HEK293 (cell line): Measurements from ENCODE around the gene KCNJ5.

Experiments
- CTCF ChIA-PET: fragments of 350-600 bp; formaldehyde crosslinking; extraction: SDS; loops from one replicate; lab custom pipeline; 2021; ENCODE audit warnings: antibody characterized with exemption; lab: Yijun Ruan, JAX
- POLR2A ChIA-PET: fragments of 300-600 bp; formaldehyde crosslinking; extraction: SDS; loops from one replicate; lab custom pipeline; 2020; ENCODE audit warnings: antibody characterized with exemption, inconsistent platforms; lab: Yijun Ruan, JAX
- H3K27ac ChIP-seq: fragments of 200-500 bp; sonication (Bioruptor generic); 2 replicates; pipeline ENCODE4 v1.5.1; 2014; ENCODE audit warnings: low read depth, low read length, control low read depth, inconsistent platforms; ENCODE audit errors: extremely low read depth
- H3K36me3 ChIP-seq, 2 experiments: fragments of 200-500 bp in 1 of 2; sonication (Bioruptor generic) in 1 of 2; 1 replicate in 1 of 2; 2 replicates in 1 of 2; pipeline ENCODE4 v1.5.1; 2014 to 2017; ENCODE audit warnings: inconsistent platforms in 2 of 2, low read length in 2 of 2; ENCODE audit not compliant: control insufficient read depth in 2 of 2, insufficient read depth in 1 of 2
- H3K4me1 ChIP-seq: fragments of 200-500 bp; sonication (Bioruptor generic); 2 replicates; pipeline ENCODE4 v1.5.1; 2014; ENCODE audit warnings: mild to moderate bottlenecking, low read length, inconsistent platforms; ENCODE audit not compliant: control insufficient read depth, insufficient read depth
- H3K4me3 ChIP-seq: 2 replicates; pipeline ENCODE4 v1.5.1; 2011; ENCODE audit warnings: low read depth, mild to moderate bottlenecking, control low read depth, low read length, moderate library complexity
- H3K9me3 ChIP-seq: fragments of 200-500 bp; sonication (Bioruptor generic); 2 replicates; pipeline ENCODE4 v1.5.1; 2014; ENCODE audit warnings: low read depth, low read length, inconsistent platforms; ENCODE audit not compliant: control insufficient read depth, insufficient read depth
- GLIS2 ChIP-seq: fragments of 450-650 bp; formaldehyde crosslinking; IDR thresholded peaks from 2 replicates; pipeline ENCODE4 v1.5.1; 2016; ENCODE audit warnings: missing biosample characterization, missing genetic modification characterization
- IKZF3 ChIP-seq: fragments of 450-650 bp; IDR thresholded peaks from 2 replicates; pipeline ENCODE4 v1.5.0; 2018; ENCODE audit warnings: missing biosample characterization, mild to moderate bottlenecking, missing genetic modification characterization, moderate library complexity
- MYNN ChIP-seq: fragments of 450-650 bp; formaldehyde crosslinking; IDR thresholded peaks from 2 replicates; pipeline ENCODE4 v1.5.1; 2016; ENCODE audit warnings: missing biosample characterization, missing genetic modification characterization, borderline replicate concordance
- SCRT1 ChIP-seq: fragments of 450-650 bp; formaldehyde crosslinking; IDR thresholded peaks from 2 replicates; pipeline ENCODE4 v1.5.1; 2016; ENCODE audit warnings: missing biosample characterization, missing genetic modification characterization, borderline replicate concordance
- SP3 ChIP-seq: fragments of 450-650 bp; formaldehyde crosslinking; IDR thresholded peaks from 2 replicates; pipeline ENCODE4 v1.5.1; 2016; ENCODE audit warnings: missing biosample characterization, missing genetic modification characterization
- ZBTB1 ChIP-seq: fragments of 450-650 bp; formaldehyde crosslinking; IDR thresholded peaks from 2 replicates; pipeline ENCODE4 v1.5.1; 2016; ENCODE audit warnings: missing biosample characterization, missing genetic modification characterization
- ZIC2 ChIP-seq: fragments of 450-650 bp; formaldehyde crosslinking; IDR thresholded peaks from 2 replicates; pipeline ENCODE4 v1.5.1; 2016; ENCODE audit warnings: missing biosample characterization, missing genetic modification characterization
- ZNF112 ChIP-seq: fragments of 450-650 bp; formaldehyde crosslinking; IDR thresholded peaks from 2 replicates; pipeline ENCODE4 v1.5.0; 2017; ENCODE audit warnings: missing biosample characterization, missing genetic modification characterization
- ZNF121 ChIP-seq: fragments of 450-650 bp; formaldehyde crosslinking; IDR thresholded peaks from 2 replicates; pipeline ENCODE4 v1.5.1; 2016; ENCODE audit warnings: missing biosample characterization, missing genetic modification characterization
- ZNF239 ChIP-seq: fragments of 450-650 bp; formaldehyde crosslinking; IDR thresholded peaks from 2 replicates; pipeline ENCODE4 v1.5.1; 2016; ENCODE audit warnings: missing biosample characterization, missing genetic modification characterization
- ZNF266 ChIP-seq: fragments of 450-650 bp; formaldehyde crosslinking; IDR thresholded peaks from 2 replicates; pipeline ENCODE4 v1.5.1; 2016; ENCODE audit warnings: missing biosample characterization, missing genetic modification characterization, low read depth
- ZNF624 ChIP-seq: fragments of 450-650 bp; formaldehyde crosslinking; IDR thresholded peaks from 2 replicates; pipeline ENCODE4 v1.5.1; 2017; ENCODE audit warnings: missing biosample characterization, missing genetic modification characterization
- ZNF776 ChIP-seq: fragments of 450-650 bp; formaldehyde crosslinking; IDR thresholded peaks from 2 replicates; pipeline ENCODE4 v1.5.0; 2017; ENCODE audit warnings: missing biosample characterization, missing genetic modification characterization, borderline replicate concordance
- ZNF777 ChIP-seq: fragments of 450-650 bp; formaldehyde crosslinking; IDR thresholded peaks from 2 replicates; pipeline ENCODE4 v1.5.1; 2017; ENCODE audit warnings: missing biosample characterization, missing genetic modification characterization, borderline replicate concordance
- TF ChIP-seq, protein P1 (sequence below): fragments of 450-650 bp; formaldehyde crosslinking; IDR thresholded peaks from 2 replicates; pipeline ENCODE4 v1.5.1; 2016; ENCODE audit warnings: missing biosample characterization, missing genetic modification characterization
- TF ChIP-seq, protein P2 (sequence below): fragments of 450-650 bp; formaldehyde crosslinking; IDR thresholded peaks from 2 replicates; pipeline ENCODE4 v1.5.1; 2016; ENCODE audit warnings: missing biosample characterization, missing genetic modification characterization, low read depth
- TF ChIP-seq, protein P3 (sequence below): fragments of 450-650 bp; formaldehyde crosslinking; IDR thresholded peaks from 2 replicates; pipeline ENCODE4 v1.5.1; 2016; ENCODE audit warnings: missing biosample characterization, missing genetic modification characterization
- TF ChIP-seq, protein P4 (sequence below): fragments of 450-650 bp; formaldehyde crosslinking; IDR thresholded peaks from 2 replicates; pipeline ENCODE4 v1.5.1; 2016; ENCODE audit warnings: missing biosample characterization, missing genetic modification characterization
- TF ChIP-seq, protein P5 (sequence below): fragments of 450-650 bp; formaldehyde crosslinking; IDR thresholded peaks from 2 replicates; pipeline ENCODE4 v1.5.1; 2016; ENCODE audit warnings: missing biosample characterization, missing genetic modification characterization
- TF ChIP-seq, protein P6 (sequence below): fragments of 450-650 bp; formaldehyde crosslinking; IDR thresholded peaks from 2 replicates; pipeline ENCODE4 v1.5.1; 2016; ENCODE audit warnings: missing biosample characterization, missing genetic modification characterization

The KCNJ5 gene

DNA sequence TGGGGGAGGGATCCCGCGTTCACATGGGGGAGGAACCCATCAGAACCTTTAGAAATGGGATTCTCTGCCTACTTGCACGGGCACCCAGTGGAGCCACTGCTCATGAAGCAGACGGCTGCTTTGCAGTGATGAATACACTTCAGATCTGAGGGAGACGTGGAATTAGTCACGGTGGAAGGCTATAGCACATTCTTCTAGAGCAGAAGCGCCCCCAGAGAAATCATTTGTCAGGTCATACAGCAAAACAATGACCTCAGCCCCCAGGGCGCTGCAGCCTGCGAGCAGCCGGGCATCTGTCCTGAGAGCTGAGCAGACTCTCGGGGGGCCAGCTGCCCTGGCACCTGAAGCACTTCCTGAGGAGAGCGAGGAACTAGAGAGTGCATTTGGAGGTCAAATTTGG, 38.8 kb downstream of the KCNJ5 start (continued):
- TF ChIP-seq, protein P1, sequence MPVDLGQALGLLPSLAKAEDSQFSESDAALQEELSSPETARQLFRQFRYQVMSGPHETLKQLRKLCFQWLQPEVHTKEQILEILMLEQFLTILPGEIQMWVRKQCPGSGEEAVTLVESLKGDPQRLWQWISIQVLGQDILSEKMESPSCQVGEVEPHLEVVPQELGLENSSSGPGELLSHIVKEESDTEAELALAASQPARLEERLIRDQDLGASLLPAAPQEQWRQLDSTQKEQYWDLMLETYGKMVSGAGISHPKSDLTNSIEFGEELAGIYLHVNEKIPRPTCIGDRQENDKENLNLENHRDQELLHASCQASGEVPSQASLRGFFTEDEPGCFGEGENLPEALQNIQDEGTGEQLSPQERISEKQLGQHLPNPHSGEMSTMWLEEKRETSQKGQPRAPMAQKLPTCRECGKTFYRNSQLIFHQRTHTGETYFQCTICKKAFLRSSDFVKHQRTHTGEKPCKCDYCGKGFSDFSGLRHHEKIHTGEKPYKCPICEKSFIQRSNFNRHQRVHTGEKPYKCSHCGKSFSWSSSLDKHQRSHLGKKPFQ (tag by site-specific recombination) = no peak
- TF ChIP-seq, protein P2, sequence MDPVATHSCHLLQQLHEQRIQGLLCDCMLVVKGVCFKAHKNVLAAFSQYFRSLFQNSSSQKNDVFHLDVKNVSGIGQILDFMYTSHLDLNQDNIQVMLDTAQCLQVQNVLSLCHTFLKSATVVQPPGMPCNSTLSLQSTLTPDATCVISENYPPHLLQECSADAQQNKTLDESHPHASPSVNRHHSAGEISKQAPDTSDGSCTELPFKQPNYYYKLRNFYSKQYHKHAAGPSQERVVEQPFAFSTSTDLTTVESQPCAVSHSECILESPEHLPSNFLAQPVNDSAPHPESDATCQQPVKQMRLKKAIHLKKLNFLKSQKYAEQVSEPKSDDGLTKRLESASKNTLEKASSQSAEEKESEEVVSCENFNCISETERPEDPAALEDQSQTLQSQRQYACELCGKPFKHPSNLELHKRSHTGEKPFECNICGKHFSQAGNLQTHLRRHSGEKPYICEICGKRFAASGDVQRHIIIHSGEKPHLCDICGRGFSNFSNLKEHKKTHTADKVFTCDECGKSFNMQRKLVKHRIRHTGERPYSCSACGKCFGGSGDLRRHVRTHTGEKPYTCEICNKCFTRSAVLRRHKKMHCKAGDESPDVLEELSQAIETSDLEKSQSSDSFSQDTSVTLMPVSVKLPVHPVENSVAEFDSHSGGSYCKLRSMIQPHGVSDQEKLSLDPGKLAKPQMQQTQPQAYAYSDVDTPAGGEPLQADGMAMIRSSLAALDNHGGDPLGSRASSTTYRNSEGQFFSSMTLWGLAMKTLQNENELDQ (tag by site-specific recombination) = no peak
- TF ChIP-seq ZNF266 (tag by site-specific recombination) (no peak), ZNF624 (no peak), GLIS2 (tag by site-specific recombination) (no peak)

DNA sequence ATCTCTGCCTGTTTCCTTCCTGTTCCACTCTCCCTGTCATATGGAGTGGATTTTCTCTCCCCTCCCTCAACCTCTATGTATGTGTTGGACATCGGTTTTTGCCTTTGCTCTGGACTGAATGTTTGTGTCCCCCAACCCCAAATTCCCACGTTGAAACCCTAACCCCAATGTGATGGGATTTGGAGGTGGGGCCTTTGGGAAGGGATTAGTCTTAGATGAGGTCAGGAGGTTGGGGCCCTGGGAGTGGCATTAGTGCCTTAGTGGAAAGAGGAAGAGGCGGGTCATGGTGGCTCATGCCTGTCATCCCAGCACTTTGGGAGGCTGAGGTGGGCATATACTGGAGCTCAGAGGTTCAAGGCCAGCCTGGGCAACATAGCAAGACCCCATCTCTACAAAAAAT, 39.9 kb downstream of the KCNJ5 start:
- TF ChIP-seq ZNF121 (tag by site-specific recombination) = peak; percentile 44; the same call in 1 of the 2 replicates
- no peak for TF ChIP-seq SCRT1 (tag by site-specific recombination)
- Histone ChIP-seq H3K9me3 (no peaks in the 10 kb centered on the region), H3K36me3 (no peaks in the 10 kb centered on the region), H3K27ac (no peak overlapping the region), H3K4me3 (no peak overlapping the region), H3K4me1 (no peaks in the 10 kb centered on the region)
- ChIA-PET CTCF (interaction anchor here (1.3 kb wide), 1 partner anchor 27 kb away, joined by 4 read pairs; no protein-coding TSS in a partner anchor), POLR2A (no interaction called here)

DNA sequence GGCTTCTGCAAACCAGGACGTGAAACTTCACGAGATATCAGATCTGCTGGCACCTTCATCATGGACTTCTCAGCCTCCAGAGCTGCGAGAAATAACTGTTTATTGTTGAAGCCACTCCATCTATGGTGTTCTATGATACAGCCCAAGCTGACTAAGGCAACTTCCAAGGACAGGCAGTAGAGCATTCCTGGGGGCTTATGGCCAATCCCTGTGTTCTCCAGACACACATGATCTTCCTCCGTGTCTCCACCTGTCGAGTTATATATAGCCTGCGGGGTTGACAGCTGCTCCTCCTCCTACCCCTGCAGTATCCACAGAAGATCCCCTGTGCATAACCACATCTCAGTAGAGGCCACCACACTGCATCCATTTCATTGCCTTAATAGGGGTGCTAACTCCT, 40.5 kb downstream of the KCNJ5 start:
- Histone ChIP-seq H3K4me1 (no peaks in the 10 kb centered on the region), H3K36me3 (no peaks in the 10 kb centered on the region), H3K4me3 (no peak overlapping the region), H3K9me3 (no peaks in the 10 kb centered on the region), H3K27ac (no peak overlapping the region)
- POLR2A ChIA-PET = no interaction called here
- CTCF ChIA-PET = interaction anchor here (0.6 to 1.3 kb wide), 2 partner anchors 26 to 432 kb away, joined by 3 to 4 read pairs; no protein-coding TSS in a partner anchor
- TF ChIP-seq, protein P3, sequence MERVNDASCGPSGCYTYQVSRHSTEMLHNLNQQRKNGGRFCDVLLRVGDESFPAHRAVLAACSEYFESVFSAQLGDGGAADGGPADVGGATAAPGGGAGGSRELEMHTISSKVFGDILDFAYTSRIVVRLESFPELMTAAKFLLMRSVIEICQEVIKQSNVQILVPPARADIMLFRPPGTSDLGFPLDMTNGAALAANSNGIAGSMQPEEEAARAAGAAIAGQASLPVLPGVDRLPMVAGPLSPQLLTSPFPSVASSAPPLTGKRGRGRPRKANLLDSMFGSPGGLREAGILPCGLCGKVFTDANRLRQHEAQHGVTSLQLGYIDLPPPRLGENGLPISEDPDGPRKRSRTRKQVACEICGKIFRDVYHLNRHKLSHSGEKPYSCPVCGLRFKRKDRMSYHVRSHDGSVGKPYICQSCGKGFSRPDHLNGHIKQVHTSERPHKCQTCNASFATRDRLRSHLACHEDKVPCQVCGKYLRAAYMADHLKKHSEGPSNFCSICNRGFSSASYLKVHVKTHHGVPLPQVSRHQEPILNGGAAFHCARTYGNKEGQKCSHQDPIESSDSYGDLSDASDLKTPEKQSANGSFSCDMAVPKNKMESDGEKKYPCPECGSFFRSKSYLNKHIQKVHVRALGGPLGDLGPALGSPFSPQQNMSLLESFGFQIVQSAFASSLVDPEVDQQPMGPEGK (tag by site-specific recombination) = no peak
- TF ChIP-seq ZNF777 (tag by site-specific recombination) (no peak), ZNF239 (tag by site-specific recombination) (no peak), ZIC2 (tag by site-specific recombination) (no peak), ZNF112 (tag by site-specific recombination) (no peak), ZBTB1 (tag by site-specific recombination) (no peak), SP3 (no peak), ZNF776 (tag by site-specific recombination) (no peak), MYNN (tag by site-specific recombination) (no peak), IKZF3 (tag by site-specific recombination) (no peak)
- TF ChIP-seq, protein P4, sequence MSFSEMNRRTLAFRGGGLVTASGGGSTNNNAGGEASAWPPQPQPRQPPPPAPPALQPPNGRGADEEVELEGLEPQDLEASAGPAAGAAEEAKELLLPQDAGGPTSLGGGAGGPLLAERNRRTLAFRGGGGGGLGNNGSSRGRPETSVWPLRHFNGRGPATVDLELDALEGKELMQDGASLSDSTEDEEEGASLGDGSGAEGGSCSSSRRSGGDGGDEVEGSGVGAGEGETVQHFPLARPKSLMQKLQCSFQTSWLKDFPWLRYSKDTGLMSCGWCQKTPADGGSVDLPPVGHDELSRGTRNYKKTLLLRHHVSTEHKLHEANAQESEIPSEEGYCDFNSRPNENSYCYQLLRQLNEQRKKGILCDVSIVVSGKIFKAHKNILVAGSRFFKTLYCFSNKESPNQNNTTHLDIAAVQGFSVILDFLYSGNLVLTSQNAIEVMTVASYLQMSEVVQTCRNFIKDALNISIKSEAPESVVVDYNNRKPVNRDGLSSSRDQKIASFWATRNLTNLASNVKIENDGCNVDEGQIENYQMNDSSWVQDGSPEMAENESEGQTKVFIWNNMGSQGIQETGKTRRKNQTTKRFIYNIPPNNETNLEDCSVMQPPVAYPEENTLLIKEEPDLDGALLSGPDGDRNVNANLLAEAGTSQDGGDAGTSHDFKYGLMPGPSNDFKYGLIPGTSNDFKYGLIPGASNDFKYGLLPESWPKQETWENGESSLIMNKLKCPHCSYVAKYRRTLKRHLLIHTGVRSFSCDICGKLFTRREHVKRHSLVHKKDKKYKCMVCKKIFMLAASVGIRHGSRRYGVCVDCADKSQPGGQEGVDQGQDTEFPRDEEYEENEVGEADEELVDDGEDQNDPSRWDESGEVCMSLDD (tag by site-specific recombination) = no peak
- TF ChIP-seq, protein P5, sequence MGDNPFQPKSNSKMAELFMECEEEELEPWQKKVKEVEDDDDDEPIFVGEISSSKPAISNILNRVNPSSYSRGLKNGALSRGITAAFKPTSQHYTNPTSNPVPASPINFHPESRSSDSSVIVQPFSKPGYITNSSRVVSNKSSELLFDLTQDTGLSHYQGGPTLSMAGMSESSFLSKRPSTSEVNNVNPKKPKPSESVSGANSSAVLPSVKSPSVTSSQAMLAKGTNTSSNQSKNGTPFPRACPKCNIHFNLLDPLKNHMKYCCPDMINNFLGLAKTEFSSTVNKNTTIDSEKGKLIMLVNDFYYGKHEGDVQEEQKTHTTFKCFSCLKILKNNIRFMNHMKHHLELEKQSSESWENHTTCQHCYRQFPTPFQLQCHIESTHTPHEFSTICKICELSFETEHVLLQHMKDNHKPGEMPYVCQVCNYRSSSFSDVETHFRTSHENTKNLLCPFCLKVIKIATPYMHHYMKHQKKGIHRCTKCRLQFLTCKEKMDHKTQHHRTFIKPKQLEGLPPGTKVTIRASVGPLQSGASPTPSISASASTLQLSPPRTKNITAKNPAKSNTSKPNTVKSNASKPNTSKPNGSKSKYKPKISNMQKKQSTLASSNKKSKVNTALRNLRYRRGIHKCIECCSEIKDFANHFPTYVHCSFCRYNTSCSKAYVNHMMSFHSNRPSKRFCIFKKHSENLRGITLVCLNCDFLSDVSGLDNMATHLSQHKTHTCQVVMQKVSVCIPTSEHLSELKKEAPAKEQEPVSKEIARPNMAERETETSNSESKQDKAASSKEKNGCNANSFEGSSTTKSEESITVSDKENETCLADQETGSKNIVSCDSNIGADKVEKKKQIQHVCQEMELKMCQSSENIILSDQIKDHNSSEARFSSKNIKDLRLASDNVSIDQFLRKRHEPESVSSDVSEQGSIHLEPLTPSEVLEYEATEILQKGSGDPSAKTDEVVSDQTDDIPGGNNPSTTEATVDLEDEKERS = no peak
- TF ChIP-seq, protein P6, sequence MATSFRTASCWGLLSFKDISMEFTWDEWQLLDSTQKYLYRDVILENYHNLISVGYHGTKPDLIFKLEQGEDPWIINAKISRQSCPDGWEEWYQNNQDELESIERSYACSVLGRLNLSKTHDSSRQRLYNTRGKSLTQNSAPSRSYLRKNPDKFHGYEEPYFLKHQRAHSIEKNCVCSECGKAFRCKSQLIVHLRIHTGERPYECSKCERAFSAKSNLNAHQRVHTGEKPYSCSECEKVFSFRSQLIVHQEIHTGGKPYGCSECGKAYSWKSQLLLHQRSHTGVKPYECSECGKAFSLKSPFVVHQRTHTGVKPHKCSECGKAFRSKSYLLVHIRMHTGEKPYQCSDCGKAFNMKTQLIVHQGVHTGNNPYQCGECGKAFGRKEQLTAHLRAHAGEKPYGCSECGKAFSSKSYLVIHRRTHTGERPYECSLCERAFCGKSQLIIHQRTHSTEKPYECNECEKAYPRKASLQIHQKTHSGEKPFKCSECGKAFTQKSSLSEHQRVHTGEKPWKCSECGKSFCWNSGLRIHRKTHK (tag by site-specific recombination) = no peak
